GM23338 (cell line): ENCODE measurements around the gene GRK5. TPM values are rescaled to one million over a fixed set of nuclear protein-coding genes. Genes with fewer than 3 reads are reported as not detected.

Experiments used
- ATAC-seq: fragments of 200-7000 bp; cut with Tn5 transposase; 3 replicates; pipeline ENCODE4 v1.9.1; 2020
- DNase-seq: peaks from one replicate; pipeline ENCODE4 v3.0.0-alpha.2; 2015; ENCODE audit warnings: low spot score
- H2AFZ ChIP-seq: fragments of 200-600 bp; sonication (generic); 2 replicates; pipeline ENCODE4 v1.8.0; 2016; ENCODE audit warnings: antibody characterized with exemption, mild to moderate bottlenecking, moderate library complexity
- H3F3A ChIP-seq: fragments of 200-600 bp; sonication (generic); replicated peaks from 2 replicates; pipeline ENCODE4 v1.8.0; 2017; ENCODE audit warnings: antibody characterized with exemption, mixed run types, low read depth
- H3K27ac ChIP-seq: fragments of 200-600 bp; sonication (generic); 2 replicates; pipeline ENCODE4 v1.6.1; 2016; ENCODE audit warnings: low read depth
- H3K27me3 ChIP-seq: fragments of 200-600 bp; sonication (generic); 2 replicates; pipeline ENCODE4 v1.8.0; 2016; ENCODE audit warnings: mild to moderate bottlenecking, mixed run types, moderate library complexity; ENCODE audit not compliant: insufficient read depth
- H3K36me3 ChIP-seq: fragments of 200-600 bp; sonication (generic); 2 replicates; pipeline ENCODE4 v1.8.0; 2016; ENCODE audit warnings: mild to moderate bottlenecking; ENCODE audit not compliant: insufficient read depth
- H3K4me1 ChIP-seq: fragments of 200-600 bp; sonication (generic); 2 replicates; pipeline ENCODE4 v1.8.0; 2016; ENCODE audit warnings: mild to moderate bottlenecking, moderate library complexity; ENCODE audit not compliant: insufficient read depth
- H3K4me2 ChIP-seq: fragments of 200-600 bp; sonication (generic); 2 replicates; pipeline ENCODE4 v1.7.1; 2017; ENCODE audit warnings: mixed run types
- H3K4me3 ChIP-seq: fragments of 200-600 bp; sonication (generic); 2 replicates; pipeline ENCODE4 v1.6.1; 2016; ENCODE audit warnings: mixed run types
- H3K79me2 ChIP-seq: fragments of 200-600 bp; sonication (generic); replicated peaks from 2 replicates; pipeline ENCODE4 v1.8.0; 2017; ENCODE audit warnings: mild to moderate bottlenecking; ENCODE audit not compliant: insufficient read depth
- H3K9me2 ChIP-seq: fragments of 200-600 bp; sonication (generic); 2 replicates; pipeline ENCODE4 v1.8.0; 2017; ENCODE audit not compliant: insufficient read depth
- H4K20me1 ChIP-seq: fragments of 200-600 bp; sonication (generic); replicated peaks from 2 replicates; pipeline ENCODE4 v1.8.0; 2017; ENCODE audit warnings: mild to moderate bottlenecking; ENCODE audit not compliant: insufficient read depth
- H3K27ac Mint-ChIP-seq: 2 replicates; pipeline ENCODE4 v1.8.0; 2020; ENCODE audit warnings: inconsistent platforms, mild to moderate bottlenecking, moderate library complexity, mixed read lengths
- H3K27me3 Mint-ChIP-seq: 3 replicates; pipeline ENCODE4 v1.8.0; 2022; ENCODE audit warnings: low read depth, mild to moderate bottlenecking, moderate library complexity, mixed read lengths, inconsistent platforms; ENCODE audit not compliant: insufficient read depth, poor library complexity
- H3K36me3 Mint-ChIP-seq: 3 replicates; pipeline ENCODE4 v1.8.0; 2021; ENCODE audit warnings: low read depth, mild to moderate bottlenecking, inconsistent platforms, moderate library complexity, mixed read lengths
- H3K4me1 Mint-ChIP-seq: 3 replicates; pipeline ENCODE4 v1.8.0; 2020; ENCODE audit warnings: mild to moderate bottlenecking, inconsistent platforms, mixed read lengths
- H3K4me3 Mint-ChIP-seq: 3 replicates; pipeline ENCODE4 v1.8.0; 2021; ENCODE audit warnings: moderate library complexity, mild to moderate bottlenecking, inconsistent platforms, mixed read lengths
- H3K9me3 Mint-ChIP-seq: 3 replicates; pipeline ENCODE4 v1.8.0; 2020; ENCODE audit warnings: moderate library complexity, mild to moderate bottlenecking, inconsistent platforms, mixed read lengths
- CREB1 ChIP-seq: fragments of 250-450 bp; sonication (Bioruptor Pico); IDR thresholded peaks from 2 replicates; pipeline ENCODE4 v1.5.0; 2020; ENCODE audit warnings: low read depth, mild to moderate bottlenecking, moderate library complexity
- ETS1 ChIP-seq: IDR thresholded peaks from 2 replicates; pipeline ENCODE4 v1.6.1; 2016; ENCODE audit warnings: antibody characterized with exemption
- EZH2 ChIP-seq: fragments of 200-600 bp; sonication (generic); IDR thresholded peaks from one replicate; pipeline ENCODE4 v1.8.0; 2017; ENCODE audit warnings: antibody characterized with exemption, mild to moderate bottlenecking, low read depth; ENCODE audit not compliant: unreplicated experiment
- EZH2phosphoT487 ChIP-seq: fragments of 200-600 bp; sonication (generic); IDR thresholded peaks from one replicate; pipeline ENCODE4 v1.8.1; 2018; ENCODE audit warnings: antibody characterized with exemption; ENCODE audit not compliant: unreplicated experiment
- NANOG ChIP-seq: IDR thresholded peaks from 2 replicates; pipeline ENCODE4 v1.6.1; 2016; ENCODE audit warnings: antibody characterized with exemption, borderline replicate concordance
- POLR2AphosphoS5 ChIP-seq: IDR thresholded peaks from 2 replicates; pipeline ENCODE4 v1.6.1; 2016; ENCODE audit warnings: antibody characterized with exemption, low read depth
- REST ChIP-seq: IDR thresholded peaks from one replicate; pipeline ENCODE4 v1.6.1; 2018; ENCODE audit warnings: antibody characterized with exemption; ENCODE audit not compliant: unreplicated experiment
- STAT1 ChIP-seq: IDR thresholded peaks from one replicate; pipeline ENCODE4 v1.6.1; 2016; ENCODE audit warnings: antibody characterized with exemption; ENCODE audit not compliant: unreplicated experiment
- ZNF114 ChIP-seq: fragments of 250-450 bp; sonication (Bioruptor Pico); IDR thresholded peaks from 2 replicates; pipeline ENCODE4 v1.5.0; 2020; ENCODE audit warnings: mild to moderate bottlenecking, moderate library complexity
- ZNF331 ChIP-seq: fragments of 250-450 bp; sonication (Bioruptor Pico); IDR thresholded peaks from 2 replicates; pipeline ENCODE4 v1.5.0; 2020; ENCODE audit warnings: low read depth, mild to moderate bottlenecking, moderate library complexity
- ZNF462 ChIP-seq: fragments of 250-450 bp; sonication (Bioruptor Pico); IDR thresholded peaks from 2 replicates; pipeline ENCODE4 v1.5.0; 2020; ENCODE audit warnings: mild to moderate bottlenecking, moderate library complexity
- polyA plus RNA-seq: library from polyadenylated mRNA; unstranded; fragments of >200 nt; fragmentation: Nextera tagmentation; extraction: Ambion mirVana; gene quantifications from 2 replicates; pipeline ENCODE4 v1.2.1, GENCODE V29; 2016
- total RNA-seq: library from RNA; depleted of rRNA; stranded (reverse); fragments of >200 nt; shearing (Covaris generic); gene quantifications from 2 replicates; pipeline ENCODE4 v1.2.3, GENCODE V29; 2014

GRK5 gene
- total and polyA plus RNA-seq, 2 experiments from 2014 or later, result 0.53 to 2.0 TPM

GRCh38 chr10:119302591-119303253 is 95.4 kb downstream of the GRK5 start:
- H2AFZ ChIP-seq, result no peak overlapping the region
- Mint-ChIP-seq H3K4me3 (no peak overlapping the region), H3K27ac (no peak overlapping the region)

GRCh38 chr10:119303886-119304285 is 96.5 kb downstream of the GRK5 start:
- H3K4me1 ChIP-seq, result no peaks in the 10 kb centered on the region
- H3K9me3 Mint-ChIP-seq, result no peaks in the 10 kb centered on the region; the same call in 2 of the 3 replicates
- no peak overlapping the region for H3K27ac ChIP-seq
- no peaks in the 10 kb centered on the region for H3K27me3 ChIP-seq
- no peak overlapping the region for H3K4me3 Mint-ChIP-seq
- DNase-seq (no peak), ATAC-seq (no peak)
- no peaks in the 10 kb centered on the region for H3K9me2 ChIP-seq
- H3K36me3 Mint-ChIP-seq, result no peaks in the 10 kb centered on the region
- H3K27ac Mint-ChIP-seq, result no peak overlapping the region
- no peak overlapping the region for H3K4me2 ChIP-seq
- H3K4me1 Mint-ChIP-seq, result peaks cover under 1% of the 10 kb centered on the region; the same call in 2 of the 3 replicates
- peaks cover 5% of the 10 kb centered on the region for H3K27me3 Mint-ChIP-seq
- no peaks in the 10 kb centered on the region for H4K20me1 ChIP-seq
- H3K36me3 ChIP-seq, result no peaks in the 10 kb centered on the region
- H3K79me2 ChIP-seq, result no peaks in the 10 kb centered on the region
- no peak overlapping the region for H2AFZ ChIP-seq
- H3F3A ChIP-seq, result no peaks in the 10 kb centered on the region
- H3K4me3 ChIP-seq, result no peak overlapping the region
- no peak for TF ChIP-seq ETS1
- no peak for TF ChIP-seq STAT1
- TF ChIP-seq REST, result no peak
- no peak for TF ChIP-seq ZNF462 (CRISPR knock-in tag)
- TF ChIP-seq EZH2, result no peak
- no peak for TF ChIP-seq EZH2phosphoT487
- no peak for TF ChIP-seq NANOG
- TF ChIP-seq POLR2AphosphoS5, result no peak
- TF ChIP-seq ZNF114 (CRISPR knock-in tag), result no peak
- no peak for TF ChIP-seq CREB1 (CRISPR knock-in tag)

More at GRCh38 chr10:119302591-119303253, 95.4 kb downstream of the GRK5 start:
- no peaks in the 10 kb centered on the region for H3K4me1 ChIP-seq
- DNase-seq (no peak), ATAC-seq (no peak)
- no peaks in the 10 kb centered on the region for H3K27me3 ChIP-seq
- H3K27ac ChIP-seq, result no peak overlapping the region
- Mint-ChIP-seq H3K9me3 (peaks cover 6% of the 10 kb centered on the region; the same call in 2 of the 3 replicates), H3K36me3 (no peaks in the 10 kb centered on the region), H3K4me1 (peaks cover 6% of the 10 kb centered on the region; the same call in 2 of the 3 replicates), H3K27me3 (peaks cover 2% of the 10 kb centered on the region)
- no peaks in the 10 kb centered on the region for H3K79me2 ChIP-seq
- H3F3A ChIP-seq, result no peaks in the 10 kb centered on the region
- no peaks in the 10 kb centered on the region for H3K36me3 ChIP-seq
- no peak overlapping the region for H3K4me3 ChIP-seq
- H4K20me1 ChIP-seq, result no peaks in the 10 kb centered on the region
- H3K4me2 ChIP-seq, result no peak overlapping the region
- no peaks in the 10 kb centered on the region for H3K9me2 ChIP-seq
- TF ChIP-seq ZNF331 (CRISPR knock-in tag), result no peak
- no peak for TF ChIP-seq STAT1
- no peak for TF ChIP-seq EZH2
- TF ChIP-seq POLR2AphosphoS5, result no peak
